ENCODE measurements around the gene FSTL5.

Gene FSTL5

GRCh38 chr4:161555689-161556660 lies 607.8 kb downstream of the FSTL5 start:
- DNase-seq = no peak
- H3K4me3 ChIP-seq (ENCODE audit: low read length) = no peak overlapping the region
- H3F3A ChIP-seq (ENCODE audit: insufficient read depth, low read length) = no peaks in the 10 kb centered on the region
- no peak overlapping the region for H3K9ac ChIP-seq (ENCODE audit: low read length)
- no peaks in the 10 kb centered on the region for H3K9me2 ChIP-seq (replicated peaks; ENCODE audit: insufficient read depth, low read length)
- no peak overlapping the region for H3K4me2 ChIP-seq (ENCODE audit: low read depth, low read length)
- H3K79me2 ChIP-seq (ENCODE audit: low read length) = no peaks in the 10 kb centered on the region
- no peaks in the 10 kb centered on the region for H3K27me3 ChIP-seq (replicated peaks; ENCODE audit: insufficient read depth, low read length)
- no peaks in the 10 kb centered on the region for H3K4me1 ChIP-seq (ENCODE audit: low read length)
- no peak overlapping the region for H3K27ac ChIP-seq (ENCODE audit: low read length)
- H3K36me3 ChIP-seq (replicated peaks; ENCODE audit: insufficient read depth, low read length) = no peaks in the 10 kb centered on the region
- TF ChIP-seq EZH2phosphoT487 (IDR thresholded peaks at IDR 0.05; ENCODE audit: low read length) (no peak), EZH2 (optimal IDR thresholded peaks at IDR 0.05; ENCODE audit: low read depth, low read length) (no peak), CTCF (IDR thresholded peaks at IDR 0.05; ENCODE audit: low read length) (no peak)
- H4K20me1 ChIP-seq (ENCODE audit: insufficient read depth, low read length) = no peaks in the 10 kb centered on the region
- no peaks in the 10 kb centered on the region for H3K9me3 ChIP-seq (replicated peaks; ENCODE audit: insufficient read depth, low read length)
- no peak overlapping the region for H2AFZ ChIP-seq (ENCODE audit: low read length)

GRCh38 chr4:161554372-161554990 lies 609.3 kb downstream of the FSTL5 start:
- H3K4me1 ChIP-seq (ENCODE audit: low read length) = no peaks in the 10 kb centered on the region
- H3K4me2 ChIP-seq (ENCODE audit: low read depth, low read length) = no peak overlapping the region
- H3F3A ChIP-seq (ENCODE audit: insufficient read depth, low read length) = no peaks in the 10 kb centered on the region
- H3K9me3 ChIP-seq (replicated peaks; ENCODE audit: insufficient read depth, low read length) = no peaks in the 10 kb centered on the region
- no peak for TF ChIP-seq CTCF (IDR thresholded peaks at IDR 0.05; ENCODE audit: low read length)
- no peak for TF ChIP-seq EZH2phosphoT487 (IDR thresholded peaks at IDR 0.05; ENCODE audit: low read length)
- no peak for TF ChIP-seq EZH2 (optimal IDR thresholded peaks at IDR 0.05; ENCODE audit: low read depth, low read length)
- no peak for DNase-seq
- H2AFZ ChIP-seq (ENCODE audit: low read length) = no peak overlapping the region
- no peak overlapping the region for H3K4me3 ChIP-seq (ENCODE audit: low read length)
- no peaks in the 10 kb centered on the region for H4K20me1 ChIP-seq (ENCODE audit: insufficient read depth, low read length)
- H3K79me2 ChIP-seq (ENCODE audit: low read length) = no peaks in the 10 kb centered on the region
- H3K36me3 ChIP-seq (replicated peaks; ENCODE audit: insufficient read depth, low read length) = no peaks in the 10 kb centered on the region
- H3K9me2 ChIP-seq (replicated peaks; ENCODE audit: insufficient read depth, low read length) = no peaks in the 10 kb centered on the region
- no peak overlapping the region for H3K9ac ChIP-seq (ENCODE audit: low read length)
- no peak overlapping the region for H3K27ac ChIP-seq (ENCODE audit: low read length)
- H3K27me3 ChIP-seq (replicated peaks; ENCODE audit: insufficient read depth, low read length) = no peaks in the 10 kb centered on the region

GRCh38 chr4:161546902-161547301 lies 616.9 kb downstream of the FSTL5 start:
- H3K36me3 ChIP-seq (replicated peaks; ENCODE audit: insufficient read depth, low read length) = no peaks in the 10 kb centered on the region
- no peak for TF ChIP-seq EZH2phosphoT487 (IDR thresholded peaks at IDR 0.05; ENCODE audit: low read length)
- TF ChIP-seq CTCF (IDR thresholded peaks at IDR 0.05; ENCODE audit: low read length) = no peak
- TF ChIP-seq EZH2 (optimal IDR thresholded peaks at IDR 0.05; ENCODE audit: low read depth, low read length) = no peak
- H3K9ac ChIP-seq (ENCODE audit: low read length) = no peak overlapping the region
- no peaks in the 10 kb centered on the region for H3K79me2 ChIP-seq (ENCODE audit: low read length)
- no peak overlapping the region for H3K4me3 ChIP-seq (ENCODE audit: low read length)
- no peaks in the 10 kb centered on the region for H3K27me3 ChIP-seq (replicated peaks; ENCODE audit: insufficient read depth, low read length)
- no peaks in the 10 kb centered on the region for H3K9me3 ChIP-seq (replicated peaks; ENCODE audit: insufficient read depth, low read length)
- no peak overlapping the region for H2AFZ ChIP-seq (ENCODE audit: low read length)
- H3K4me2 ChIP-seq (ENCODE audit: low read depth, low read length) = no peak overlapping the region
- no peak overlapping the region for H3K27ac ChIP-seq (ENCODE audit: low read length)
- no peak for DNase-seq
- no peaks in the 10 kb centered on the region for H3K9me2 ChIP-seq (replicated peaks; ENCODE audit: insufficient read depth, low read length)
- H4K20me1 ChIP-seq (ENCODE audit: insufficient read depth, low read length) = no peaks in the 10 kb centered on the region
- H3F3A ChIP-seq (ENCODE audit: insufficient read depth, low read length) = no peaks in the 10 kb centered on the region
- H3K4me1 ChIP-seq (ENCODE audit: low read length) = no peaks in the 10 kb centered on the region
